Prostate gland (tissue), 2 donors: ENCODE results near the gene DDX51.

Experiments
- POLR2A ChIP-seq: fragments of 450-650 bp; IDR thresholded peaks from one replicate; pipeline ENCODE4 v1.6.1; 2016; ENCODE audit warnings: antibody characterized with exemption, mild to moderate bottlenecking
- TF ChIP-seq, protein P1 (sequence below), 4 experiments: fragments of 200-600 bp in 2 of 4; fragments of 450-650 bp in 2 of 4; sonication (generic) in 2 of 4; IDR thresholded peaks; 1 replicate in 3 of 4; 2 replicates in 1 of 4; pipeline ENCODE4 v1.5.1; 2016 to 2019; ENCODE audit warnings: antibody characterized with exemption in 4 of 4, mild to moderate bottlenecking in 2 of 4, moderate library complexity in 2 of 4

DNA sequence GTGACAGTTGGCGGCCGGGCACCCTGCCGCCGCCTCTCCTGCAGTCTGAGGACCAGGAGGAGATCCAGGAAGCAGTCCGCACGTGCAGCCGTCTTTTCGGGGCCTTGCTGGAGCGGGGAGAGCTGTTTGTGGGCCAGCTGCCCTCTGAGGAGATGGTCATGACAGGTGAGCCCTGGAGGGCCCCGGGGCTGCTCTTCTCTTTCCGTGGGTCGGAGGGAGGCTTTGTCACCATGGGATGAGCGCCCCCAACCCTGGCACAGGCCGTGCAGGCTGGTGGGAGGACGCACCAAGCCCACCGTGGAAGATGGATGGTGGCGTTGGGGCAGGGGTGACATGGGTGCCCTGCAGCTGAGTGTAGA lies 670 bp upstream of the DDX51 start:
- no peak for TF ChIP-seq POLR2A
- TF ChIP-seq, protein P1, sequence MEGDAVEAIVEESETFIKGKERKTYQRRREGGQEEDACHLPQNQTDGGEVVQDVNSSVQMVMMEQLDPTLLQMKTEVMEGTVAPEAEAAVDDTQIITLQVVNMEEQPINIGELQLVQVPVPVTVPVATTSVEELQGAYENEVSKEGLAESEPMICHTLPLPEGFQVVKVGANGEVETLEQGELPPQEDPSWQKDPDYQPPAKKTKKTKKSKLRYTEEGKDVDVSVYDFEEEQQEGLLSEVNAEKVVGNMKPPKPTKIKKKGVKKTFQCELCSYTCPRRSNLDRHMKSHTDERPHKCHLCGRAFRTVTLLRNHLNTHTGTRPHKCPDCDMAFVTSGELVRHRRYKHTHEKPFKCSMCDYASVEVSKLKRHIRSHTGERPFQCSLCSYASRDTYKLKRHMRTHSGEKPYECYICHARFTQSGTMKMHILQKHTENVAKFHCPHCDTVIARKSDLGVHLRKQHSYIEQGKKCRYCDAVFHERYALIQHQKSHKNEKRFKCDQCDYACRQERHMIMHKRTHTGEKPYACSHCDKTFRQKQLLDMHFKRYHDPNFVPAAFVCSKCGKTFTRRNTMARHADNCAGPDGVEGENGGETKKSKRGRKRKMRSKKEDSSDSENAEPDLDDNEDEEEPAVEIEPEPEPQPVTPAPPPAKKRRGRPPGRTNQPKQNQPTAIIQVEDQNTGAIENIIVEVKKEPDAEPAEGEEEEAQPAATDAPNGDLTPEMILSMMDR (IDR thresholded peaks at IDR 0.05), result no peak
